WTC11 (cell line): ENCODE measurements around the gene BOD1L2. TPM values are rescaled to one million over a fixed set of nuclear protein-coding genes. Genes with fewer than 3 reads are reported as not detected.

ENCODE experiments used
- ATAC-seq: fragments of 200-7000 bp; cut with Tn5 transposase; 2 replicates; pipeline ENCODE4 v1.10.0; 2021; ENCODE audit warnings: mild to moderate bottlenecking, moderate library complexity
- CTCF ChIA-PET: fragments of 300-600 bp; sonication (Branson Sonifier 250); formaldehyde crosslinking; loops from one replicate; lab custom pipeline; 2021; ENCODE audit warnings: antibody characterized with exemption; lab: Charles Lee
- POLR2A ChIA-PET: fragments of 350-600 bp; sonication (Branson Sonifier 250); formaldehyde crosslinking; loops from one replicate; lab custom pipeline; 2021; ENCODE audit warnings: antibody characterized with exemption; lab: Charles Lee
- DNase-seq: peaks from one replicate; pipeline ENCODE4 v3.0.0; 2021; ENCODE audit warnings: low spot score
- H3K27ac Mint-ChIP-seq: 2 replicates; pipeline ENCODE4 v1.8.0; 2021; ENCODE audit warnings: mixed read lengths
- H3K27me3 Mint-ChIP-seq: 2 replicates; pipeline ENCODE4 v1.8.0; 2021; ENCODE audit warnings: low read depth, mild to moderate bottlenecking, moderate library complexity, mixed read lengths
- H3K36me3 Mint-ChIP-seq: 2 replicates; pipeline ENCODE4 v1.8.0; 2021; ENCODE audit warnings: mixed read lengths
- H3K4me1 Mint-ChIP-seq: 2 replicates; pipeline ENCODE4 v1.8.0; 2022; ENCODE audit warnings: mixed read lengths
- H3K4me3 Mint-ChIP-seq: 2 replicates; pipeline ENCODE4 v1.8.0; 2021; ENCODE audit warnings: mild to moderate bottlenecking, moderate library complexity, mixed read lengths
- H3K9me3 Mint-ChIP-seq: 2 replicates; pipeline ENCODE4 v1.8.0; 2021; ENCODE audit warnings: mixed read lengths
- ARID4B ChIP-seq: sonication (generic); formaldehyde crosslinking; IDR thresholded peaks from 2 replicates; pipeline ENCODE4 v1.8.0; 2023; ENCODE audit warnings: missing genetic modification reagents, mild to moderate bottlenecking, borderline replicate concordance
- ATF3 ChIP-seq: sonication (generic); formaldehyde crosslinking; conservative IDR thresholded peaks from 2 replicates; pipeline ENCODE4 v1.8.1; 2022; ENCODE audit warnings: mild to moderate bottlenecking, missing genetic modification reagents
- CDX4 ChIP-seq: fragments of 250-450 bp; sonication (Bioruptor Pico); IDR thresholded peaks from 2 replicates; pipeline ENCODE4 v1.9.0; 2021; ENCODE audit warnings: moderate library complexity, mild to moderate bottlenecking, inconsistent platforms, borderline replicate concordance
- CREM ChIP-seq: sonication (generic); formaldehyde crosslinking; IDR thresholded peaks from 2 replicates; pipeline ENCODE4 v1.8.1; 2022; ENCODE audit warnings: mild to moderate bottlenecking, missing genetic modification reagents, moderate library complexity
- ERG ChIP-seq: fragments of 250-450 bp; sonication (Bioruptor Pico); IDR thresholded peaks from 2 replicates; pipeline ENCODE4 v1.8.0; 2021; ENCODE audit warnings: mild to moderate bottlenecking
- FOXJ3 ChIP-seq: sonication (generic); formaldehyde crosslinking; IDR thresholded peaks from 2 replicates; pipeline ENCODE4 v1.9.0; 2021; ENCODE audit warnings: missing genetic modification reagents, mild to moderate bottlenecking, borderline replicate concordance
- GTF2I ChIP-seq: fragments of 250-450 bp; sonication (Bioruptor Pico); conservative IDR thresholded peaks from 2 replicates; pipeline ENCODE4 v1.4.0; 2021; ENCODE audit warnings: mild to moderate bottlenecking
- IRF2 ChIP-seq: sonication (generic); formaldehyde crosslinking; IDR thresholded peaks from 2 replicates; pipeline ENCODE4 v1.8.0; 2022; ENCODE audit warnings: low read depth, missing genetic modification reagents, borderline replicate concordance
- JAZF1 ChIP-seq: fragments of 250-450 bp; sonication (Bioruptor Pico); IDR thresholded peaks from 2 replicates; pipeline ENCODE4 v1.9.0; 2021; ENCODE audit warnings: moderate library complexity, mild to moderate bottlenecking, inconsistent platforms
- MXD4 ChIP-seq: fragments of 250-450 bp; sonication (Bioruptor Pico); IDR thresholded peaks from 2 replicates; pipeline ENCODE4 v1.8.0; 2021; ENCODE audit warnings: mild to moderate bottlenecking, moderate library complexity, borderline replicate concordance
- OVOL2 ChIP-seq: fragments of 250-450 bp; sonication (Bioruptor Pico); IDR thresholded peaks from 2 replicates; pipeline ENCODE4 v1.9.0; 2021; ENCODE audit warnings: mild to moderate bottlenecking, borderline replicate concordance
- PRDM15 ChIP-seq: sonication (generic); formaldehyde crosslinking; IDR thresholded peaks from 2 replicates; pipeline ENCODE4 v1.8.0; 2022; ENCODE audit warnings: missing genetic modification reagents
- SMAD4 ChIP-seq: sonication (generic); formaldehyde crosslinking; IDR thresholded peaks from 2 replicates; pipeline ENCODE4 v1.8.0; 2022; ENCODE audit warnings: mild to moderate bottlenecking, missing genetic modification reagents
- TCF7 ChIP-seq: sonication (generic); formaldehyde crosslinking; IDR thresholded peaks from 2 replicates; pipeline ENCODE4 v1.8.0; 2022; ENCODE audit warnings: mild to moderate bottlenecking, low read depth, missing genetic modification reagents, moderate library complexity
- USF2 ChIP-seq: sonication (generic); formaldehyde crosslinking; IDR thresholded peaks from 2 replicates; pipeline ENCODE4 v1.8.1; 2023; ENCODE audit warnings: mild to moderate bottlenecking, missing genetic modification reagents, moderate library complexity
- ZNF138 ChIP-seq: sonication (generic); formaldehyde crosslinking; conservative IDR thresholded peaks from 2 replicates; pipeline ENCODE4 v1.8.1; 2022; ENCODE audit warnings: mild to moderate bottlenecking, moderate library complexity, missing genetic modification reagents
- ZNF532 ChIP-seq: fragments of 250-450 bp; sonication (Bioruptor Pico); IDR thresholded peaks from 2 replicates; pipeline ENCODE4 v1.9.0; 2021; ENCODE audit warnings: mild to moderate bottlenecking, borderline replicate concordance
- total RNA-seq: library from RNA; stranded (reverse); gene quantifications from 3 replicates; pipeline ENCODE4 v1.2.3, GENCODE V29; 2021

Gene BOD1L2
- total RNA-seq, 1 experiment from 2014 or later: not detected

GRCh38 chr18:57148263-57148662, 1.4 kb downstream of the BOD1L2 start:
- CTCF ChIA-PET: no interaction called here
- no peak for ATAC-seq
- H3K36me3 Mint-ChIP-seq: no peaks in the 10 kb centered on the region
- POLR2A ChIA-PET: no interaction called here
- DNase-seq: no peak
- TF ChIP-seq ZNF138 (CRISPR knock-in tag) (no peak), USF2 (CRISPR knock-in tag) (no peak), ARID4B (CRISPR knock-in tag) (no peak), PRDM15 (no peak), FOXJ3 (CRISPR knock-in tag) (no peak), SMAD4 (CRISPR knock-in tag) (no peak), GTF2I (CRISPR knock-in tag) (no peak), CREM (CRISPR knock-in tag) (no peak), IRF2 (CRISPR knock-in tag) (no peak), TCF7 (no peak), ERG (no peak), MXD4 (no peak), ATF3 (CRISPR knock-in tag) (no peak)
- no peak overlapping the region for H3K4me3 Mint-ChIP-seq
- peaks cover 11% of the 10 kb centered on the region for H3K9me3 Mint-ChIP-seq
- H3K4me1 Mint-ChIP-seq: peaks cover 34% of the 10 kb centered on the region
- H3K27me3 Mint-ChIP-seq: peaks cover 6% of the 10 kb centered on the region
- no peak overlapping the region for H3K27ac Mint-ChIP-seq

GRCh38 chr18:57149051-57149450, 2.2 kb downstream of the BOD1L2 start:
- Mint-ChIP-seq H3K4me1 (peaks cover 34% of the 10 kb centered on the region), H3K4me3 (no peak overlapping the region), H3K27me3 (peaks cover 3% of the 10 kb centered on the region), H3K36me3 (no peaks in the 10 kb centered on the region), H3K27ac (no peak overlapping the region), H3K9me3 (peaks cover 11% of the 10 kb centered on the region)
- POLR2A ChIA-PET: interaction anchor here (0.9 to 1.0 kb wide), 2 partner anchors 14 to 58 kb away, joined by 3 read pairs; no protein-coding TSS in a partner anchor
- no peak for DNase-seq
- CTCF ChIA-PET: interaction anchor here (0.9 to 1.4 kb wide), 2 partner anchors 27 to 298 kb away, joined by 3 to 6 read pairs; no protein-coding TSS in a partner anchor
- no peak for ATAC-seq
- no peak for TF ChIP-seq ZNF532 (CRISPR knock-in tag)
- TF ChIP-seq CDX4 (CRISPR knock-in tag): no peak
- no peak for TF ChIP-seq IRF2 (CRISPR knock-in tag)
- no peak for TF ChIP-seq OVOL2 (CRISPR knock-in tag)
- no peak for TF ChIP-seq JAZF1
